HEK293 (cell line): ENCODE results near the gene COX6A1.

Experiments used
- IKZF3 ChIP-seq: fragments of 450-650 bp; IDR thresholded peaks from 2 replicates; pipeline ENCODE4 v1.5.0; 2018; ENCODE audit warnings: missing biosample characterization, mild to moderate bottlenecking, missing genetic modification characterization, moderate library complexity
- KLF16 ChIP-seq: fragments of 450-650 bp; formaldehyde crosslinking; IDR thresholded peaks from 2 replicates; pipeline ENCODE4 v1.5.1; 2017; ENCODE audit warnings: missing biosample characterization, missing genetic modification characterization
- PATZ1 ChIP-seq: fragments of 450-650 bp; formaldehyde crosslinking; IDR thresholded peaks from 2 replicates; pipeline ENCODE4 v1.5.1; 2016; ENCODE audit warnings: missing biosample characterization, missing genetic modification characterization
- PRDM2 ChIP-seq: fragments of 450-650 bp; formaldehyde crosslinking; IDR thresholded peaks from 2 replicates; pipeline ENCODE4 v1.5.1; 2016; ENCODE audit warnings: missing biosample characterization, missing genetic modification characterization, borderline replicate concordance
- SETDB1 ChIP-seq: IDR thresholded peaks from one replicate; pipeline ENCODE4 v1.6.1; 2017; ENCODE audit warnings: mild to moderate bottlenecking, low read length, moderate library complexity, mixed read lengths; ENCODE audit not compliant: insufficient read length
- ZBTB44 ChIP-seq: fragments of 450-650 bp; IDR thresholded peaks from 2 replicates; pipeline ENCODE4 v1.5.1; 2018; ENCODE audit warnings: missing biosample characterization, mild to moderate bottlenecking, missing genetic modification characterization
- ZBTB48 ChIP-seq: fragments of 450-650 bp; formaldehyde crosslinking; IDR thresholded peaks from 2 replicates; pipeline ENCODE4 v1.5.1; 2016; ENCODE audit warnings: missing biosample characterization, missing genetic modification characterization
- ZEB2 ChIP-seq: fragments of 450-650 bp; formaldehyde crosslinking; IDR thresholded peaks from 2 replicates; pipeline ENCODE4 v1.5.1; 2016; ENCODE audit warnings: missing biosample characterization, missing genetic modification characterization
- ZFHX2 ChIP-seq: fragments of 450-650 bp; formaldehyde crosslinking; conservative IDR thresholded peaks from 2 replicates; pipeline ENCODE4 v1.5.1; 2016; ENCODE audit warnings: missing biosample characterization, missing genetic modification characterization
- ZNF140 ChIP-seq: fragments of 450-650 bp; formaldehyde crosslinking; IDR thresholded peaks from 2 replicates; pipeline ENCODE4 v1.5.1; 2016; ENCODE audit warnings: missing biosample characterization, missing genetic modification characterization
- ZNF184 ChIP-seq: fragments of 450-650 bp; IDR thresholded peaks from 2 replicates; pipeline ENCODE4 v1.5.1; 2018; ENCODE audit warnings: missing biosample characterization, mild to moderate bottlenecking, missing genetic modification characterization
- ZNF2 ChIP-seq: fragments of 450-650 bp; formaldehyde crosslinking; IDR thresholded peaks from 2 replicates; pipeline ENCODE4 v1.5.1; 2016; ENCODE audit warnings: missing biosample characterization, missing genetic modification characterization
- ZNF202 ChIP-seq: fragments of 450-650 bp; formaldehyde crosslinking; IDR thresholded peaks from 2 replicates; pipeline ENCODE4 v1.5.1; 2016; ENCODE audit warnings: missing biosample characterization, missing genetic modification characterization, borderline replicate concordance
- ZNF223 ChIP-seq: fragments of 450-650 bp; formaldehyde crosslinking; IDR thresholded peaks from 2 replicates; pipeline ENCODE4 v1.5.1; 2016; ENCODE audit warnings: missing biosample characterization, missing genetic modification characterization
- ZNF37A ChIP-seq: fragments of 450-650 bp; IDR thresholded peaks from 2 replicates; pipeline ENCODE4 v1.5.1; 2018; ENCODE audit warnings: missing biosample characterization, missing genetic modification characterization
- ZNF558 ChIP-seq: fragments of 450-650 bp; formaldehyde crosslinking; IDR thresholded peaks from 2 replicates; pipeline ENCODE4 v1.5.1; 2016; ENCODE audit warnings: missing biosample characterization, missing genetic modification characterization
- ZNF560 ChIP-seq: fragments of 450-650 bp; formaldehyde crosslinking; IDR thresholded peaks from 2 replicates; pipeline ENCODE4 v1.5.1; 2017; ENCODE audit warnings: missing biosample characterization, missing genetic modification characterization, borderline replicate concordance
- ZNF645 ChIP-seq: fragments of 450-650 bp; formaldehyde crosslinking; IDR thresholded peaks from 2 replicates; pipeline ENCODE4; 2016; ENCODE audit warnings: missing biosample characterization, missing genetic modification characterization
- ZNF654 ChIP-seq: fragments of 450-650 bp; formaldehyde crosslinking; IDR thresholded peaks from 2 replicates; pipeline ENCODE4 v1.5.1; 2016; ENCODE audit warnings: low read depth, missing biosample characterization, missing genetic modification characterization
- ZNF692 ChIP-seq: fragments of 450-650 bp; formaldehyde crosslinking; IDR thresholded peaks from 2 replicates; pipeline ENCODE4 v1.5.1; 2016; ENCODE audit warnings: missing biosample characterization, missing genetic modification characterization
- ZNF704 ChIP-seq: fragments of 450-650 bp; formaldehyde crosslinking; IDR thresholded peaks from 2 replicates; pipeline ENCODE4 v1.5.1; 2016; ENCODE audit warnings: missing biosample characterization, missing genetic modification characterization
- ZSCAN30 ChIP-seq: fragments of 450-650 bp; IDR thresholded peaks from 2 replicates; pipeline ENCODE4 v1.5.1; 2018; ENCODE audit warnings: missing biosample characterization, mild to moderate bottlenecking, missing genetic modification characterization, moderate library complexity

Gene COX6A1

GRCh38 chr12:120445911-120446843 lies 8.3 kb downstream of the COX6A1 start, which contains the start of the genes GATC and TRIAP1 (continued):
- no peak; the same call in 1 of the 2 replicates for TF ChIP-seq PRDM2
- no peak for TF ChIP-seq ZNF560 (tag by site-specific recombination)
- no peak for TF ChIP-seq ZNF202
- no peak for TF ChIP-seq ZNF704 (tag by site-specific recombination)
- TF ChIP-seq ZNF37A (tag by site-specific recombination): no peak
- peak; percentile 98 for TF ChIP-seq PATZ1 (tag by site-specific recombination)
- TF ChIP-seq ZNF223 (tag by site-specific recombination): no peak
- no peak for TF ChIP-seq ZNF645 (tag by site-specific recombination)
- TF ChIP-seq ZNF140: no peak
- TF ChIP-seq ZNF654: no peak
- peak; percentile 45; the same call in 1 of the 2 replicates for TF ChIP-seq ZBTB44
- no peak for TF ChIP-seq ZNF184 (tag by site-specific recombination)
- TF ChIP-seq ZFHX2 (tag by site-specific recombination): peak; percentile 89
- TF ChIP-seq ZNF692 (tag by site-specific recombination): peak; percentile 89
- TF ChIP-seq ZNF2 (tag by site-specific recombination): peak; percentile 96
- TF ChIP-seq ZEB2 (tag by site-specific recombination): peak; percentile 94
- TF ChIP-seq KLF16 (tag by site-specific recombination): peak; percentile 72
- no peak for TF ChIP-seq IKZF3
- no peak for TF ChIP-seq ZNF558 (tag by site-specific recombination)
- TF ChIP-seq ZBTB48 (tag by site-specific recombination): peak; percentile 55; the same call in 1 of the 2 replicates
- TF ChIP-seq SETDB1: no peak
- peak; percentile 98 for TF ChIP-seq ZSCAN30
